ENCODE data around the gene P3H3.
"Not testable (repeated sequence)": the region's sequence is repeated elsewhere in the genome, so short reads cannot be mapped to it uniquely, and the experiment has no call there.

Gene P3H3

DNA sequence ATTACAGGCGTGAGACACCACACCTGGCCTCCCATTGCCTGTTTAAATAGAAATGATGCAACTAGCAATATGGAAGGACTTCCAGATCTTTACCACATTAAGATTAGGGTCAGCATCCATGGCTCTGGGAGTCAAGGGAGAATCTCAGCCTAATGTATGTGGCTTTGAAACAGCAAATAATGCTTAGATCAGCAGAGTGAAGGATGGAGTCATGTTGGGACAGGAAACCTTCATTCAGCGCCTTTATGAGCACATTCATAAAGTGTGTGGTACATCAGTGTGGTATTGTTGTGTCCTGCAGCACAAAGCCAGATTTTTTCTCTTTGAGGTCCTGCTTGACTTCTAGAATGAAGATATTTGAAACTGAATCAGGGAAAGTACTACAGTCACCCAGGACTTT lies 60.2 kb downstream of the P3H3 start:
- no peak for DNase-seq (ENCODE audit: low read depth in 2 of 2)

DNA sequence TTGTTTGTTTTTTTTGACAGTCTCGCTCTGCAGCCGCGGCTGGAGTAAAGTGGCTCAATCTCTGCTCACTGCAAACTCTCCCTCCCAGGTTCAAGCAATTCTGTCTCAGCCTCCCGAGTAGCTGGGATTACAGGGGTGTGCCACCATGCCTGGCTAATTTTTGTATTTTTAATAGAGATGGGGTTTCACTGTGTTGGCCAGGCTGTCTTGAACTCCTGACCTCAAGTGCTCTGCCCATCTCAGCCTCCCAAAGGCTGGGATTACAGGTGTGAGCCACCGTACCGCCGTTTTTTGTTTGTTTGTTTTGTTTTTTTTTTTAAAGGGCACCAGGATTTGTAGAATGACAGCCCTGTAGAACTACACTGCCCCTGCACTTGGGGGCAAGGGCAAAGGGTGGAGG lies 60.6 kb downstream of the P3H3 start:
- not testable (repeated sequence) for DNase-seq (ENCODE audit: low read depth in 2 of 2)
